ENCODE measurements around the gene AVPR2.
A peak's percentile ranks its signal among the peaks of the same experiment; 100 is the strongest.

Gene AVPR2

GRCh38 chrX:153883163-153883843, 21.2 kb upstream of the AVPR2 start:
- no peak for DNase-seq (ENCODE audit: low read depth in 1 of 2, low spot score in 1 of 2)
- no peak for TF ChIP-seq JUND (IDR thresholded peaks at IDR 0.05; ENCODE audit: low read depth)
- in situ Hi-C loops (cut with HindIII; ENCODE audit: low pct_unique_long_range_greater_than_20kb, low sequenced_read_pairs) = no loop called here

GRCh38 chrX:153884136-153884535, 20.3 kb upstream of the AVPR2 start:
- no peak for DNase-seq (ENCODE audit: low read depth in 1 of 2, low spot score in 1 of 2)
- in situ Hi-C loops (cut with HindIII; ENCODE audit: low pct_unique_long_range_greater_than_20kb, low sequenced_read_pairs) = no loop called here
- TF ChIP-seq JUND (IDR thresholded peaks at IDR 0.05; ENCODE audit: low read depth) = no peak

- in situ Hi-C loops (cut with HindIII; ENCODE audit: low pct_unique_long_range_greater_than_20kb, low sequenced_read_pairs) = no loop called here
- no peak for TF ChIP-seq JUND (IDR thresholded peaks at IDR 0.05; ENCODE audit: low read depth)
- DNase-seq (ENCODE audit: low read depth in 1 of 2, low spot score in 1 of 2) = peak; percentile 21 to 56
These were observed 19.9 kb upstream of the AVPR2 start for GRCh38 chrX:153884590-153884989.

GRCh38 chrX:153885208-153885787, 19.2 kb upstream of the AVPR2 start:
- no peak for DNase-seq (ENCODE audit: low read depth in 1 of 2, low spot score in 1 of 2)
- no peak for TF ChIP-seq JUND (IDR thresholded peaks at IDR 0.05; ENCODE audit: low read depth)
- in situ Hi-C loops (cut with HindIII; ENCODE audit: low pct_unique_long_range_greater_than_20kb, low sequenced_read_pairs) = no loop called here

- in situ Hi-C loops (cut with HindIII; ENCODE audit: low pct_unique_long_range_greater_than_20kb, low sequenced_read_pairs) = no loop called here
- no peak for TF ChIP-seq JUND (IDR thresholded peaks at IDR 0.05; ENCODE audit: low read depth)
- DNase-seq (ENCODE audit: low read depth in 1 of 2, low spot score in 1 of 2) = peak in 1 of 2 experiments; percentile 26
These were observed 18.2 kb upstream of the AVPR2 start, which contains the start of gene L1CAM for GRCh38 chrX:153885968-153886903. Gene L1CAM, minus strand, starts transcription at chrX:153886173. Its CDS starts 10,337 bp downstream, at chrX:153875836.

GRCh38 chrX:153886915-153887314, 17.6 kb upstream of the AVPR2 start:
- TF ChIP-seq JUND (IDR thresholded peaks at IDR 0.05; ENCODE audit: low read depth) = no peak
- in situ Hi-C loops (cut with HindIII; ENCODE audit: low pct_unique_long_range_greater_than_20kb, low sequenced_read_pairs) = no loop called here
- DNase-seq (ENCODE audit: low read depth in 1 of 2, low spot score in 1 of 2) = peak in 1 of 2 experiments; percentile 41

GRCh38 chrX:153887385-153887784, 17.1 kb upstream of the AVPR2 start:
- peak in 1 of 2 experiments; percentile 38 for DNase-seq (ENCODE audit: low read depth in 1 of 2, low spot score in 1 of 2)
- no peak for TF ChIP-seq JUND (IDR thresholded peaks at IDR 0.05; ENCODE audit: low read depth)
- in situ Hi-C loops (cut with HindIII; ENCODE audit: low pct_unique_long_range_greater_than_20kb, low sequenced_read_pairs) = no loop called here

GRCh38 chrX:153888344-153888743, 16.1 kb upstream of the AVPR2 start:
- in situ Hi-C loops (cut with HindIII; ENCODE audit: low pct_unique_long_range_greater_than_20kb, low sequenced_read_pairs) = no loop called here
- no peak for DNase-seq (ENCODE audit: low read depth in 1 of 2, low spot score in 1 of 2)
- TF ChIP-seq JUND (IDR thresholded peaks at IDR 0.05; ENCODE audit: low read depth) = no peak

- DNase-seq (ENCODE audit: low read depth in 1 of 2, low spot score in 1 of 2) = no peak
- in situ Hi-C loops (cut with HindIII; ENCODE audit: low pct_unique_long_range_greater_than_20kb, low sequenced_read_pairs) = no loop called here
- TF ChIP-seq JUND (IDR thresholded peaks at IDR 0.05; ENCODE audit: low read depth) = no peak
These were observed 15.3 kb upstream of the AVPR2 start for GRCh38 chrX:153889123-153889522.

GRCh38 chrX:153897899-153898298, 6.6 kb upstream of the AVPR2 start:
- TF ChIP-seq JUND (IDR thresholded peaks at IDR 0.05; ENCODE audit: low read depth) = no peak
- in situ Hi-C loops (cut with HindIII; ENCODE audit: low pct_unique_long_range_greater_than_20kb, low sequenced_read_pairs) = no loop called here
- DNase-seq (ENCODE audit: low read depth in 1 of 2, low spot score in 1 of 2) = no peak

- peak; percentile 45 to 46 for DNase-seq (ENCODE audit: low read depth in 1 of 2, low spot score in 1 of 2)
- in situ Hi-C loops (cut with HindIII; ENCODE audit: low pct_unique_long_range_greater_than_20kb, low sequenced_read_pairs) = no loop called here
- no peak for TF ChIP-seq JUND (IDR thresholded peaks at IDR 0.05; ENCODE audit: low read depth)
These were observed 3.4 kb upstream of the AVPR2 start for GRCh38 chrX:153900831-153901752.

GRCh38 chrX:153901753-153902140, 2.7 kb upstream of the AVPR2 start:
- no peak for TF ChIP-seq JUND (IDR thresholded peaks at IDR 0.05; ENCODE audit: low read depth)
- no peak for DNase-seq (ENCODE audit: low read depth in 1 of 2, low spot score in 1 of 2)
- in situ Hi-C loops (cut with HindIII; ENCODE audit: low pct_unique_long_range_greater_than_20kb, low sequenced_read_pairs) = no loop called here

All from T47D (cell line).